Stimulated activated CD4-positive, alpha-beta T cell treated with anti-CD3 and anti-CD28 coated beads, TNF-alpha, amount 100 ng/mL, for 24 hours (primary cell): ENCODE data around the gene CBS.
"Not testable (repeated sequence)": the region's sequence is repeated elsewhere in the genome, so short reads cannot be mapped to it uniquely, and the experiment has no call there.

Source experiments
- DNase-seq, 3 experiments: peaks; one replicate each; pipeline ENCODE4 v3.0.0-alpha.2; 2020; ENCODE audit warnings: low read depth in 3 of 3

Gene CBS

GRCh38 chr21:43025636-43026180 lies 49.9 kb downstream of the CBS start:
- no peak for DNase-seq

DNA sequence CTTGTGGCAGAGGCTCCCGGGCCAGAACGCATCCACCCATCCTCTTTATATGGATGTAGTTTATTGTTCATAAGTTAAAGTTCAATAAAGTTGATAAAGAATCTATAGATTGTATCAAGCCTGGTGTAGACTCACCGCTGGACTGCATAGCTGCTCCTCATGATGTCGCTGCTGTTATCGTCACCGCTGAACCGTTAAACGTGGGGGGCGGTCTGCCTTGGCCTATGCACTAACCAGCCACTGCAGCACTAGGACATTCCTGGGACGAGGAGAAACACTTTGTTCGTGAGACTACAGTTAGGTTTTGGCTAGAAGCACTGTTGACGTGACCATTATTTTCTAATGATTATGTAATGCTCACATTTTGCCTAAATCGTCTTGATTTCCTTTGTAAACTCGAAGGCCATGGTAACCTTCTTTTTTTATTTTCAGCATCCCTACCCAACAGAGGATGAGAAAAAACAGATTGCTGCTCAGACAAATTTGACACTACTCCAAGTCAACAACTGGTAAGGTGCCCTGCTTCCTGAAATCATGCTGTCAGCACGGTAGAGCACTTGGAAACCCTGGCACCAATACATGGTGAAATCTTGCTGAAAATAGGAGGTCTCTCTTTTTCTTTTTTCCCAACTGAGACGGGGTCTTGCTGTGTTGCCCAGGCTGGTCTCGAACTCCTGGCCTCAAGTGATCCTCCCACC lies 51.0 kb downstream of the CBS start:
- no peak for DNase-seq

DNA sequence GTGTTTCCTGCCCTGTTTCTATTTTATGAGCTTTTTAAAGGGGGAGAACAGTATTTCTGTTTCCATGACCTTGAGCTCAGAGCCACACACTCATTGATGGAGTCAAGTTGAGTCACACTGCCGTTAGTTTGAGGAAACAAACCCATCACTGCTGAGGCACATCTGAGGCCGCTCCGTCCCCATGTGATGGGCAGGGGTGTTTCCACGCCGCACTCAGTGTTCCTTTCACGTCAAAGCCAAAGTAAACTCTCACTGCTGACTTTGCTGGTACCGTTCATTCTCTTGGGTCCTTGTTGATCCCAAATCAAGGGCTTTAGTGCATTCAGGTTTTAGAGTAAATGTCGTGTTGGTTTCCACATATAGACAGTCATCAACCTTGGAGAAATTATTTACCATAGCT lies 52.5 kb downstream of the CBS start:
- no peak for DNase-seq

GRCh38 chr21:43021756-43022600 lies 53.7 kb downstream of the CBS start:
- DNase-seq = no peak

DNA sequence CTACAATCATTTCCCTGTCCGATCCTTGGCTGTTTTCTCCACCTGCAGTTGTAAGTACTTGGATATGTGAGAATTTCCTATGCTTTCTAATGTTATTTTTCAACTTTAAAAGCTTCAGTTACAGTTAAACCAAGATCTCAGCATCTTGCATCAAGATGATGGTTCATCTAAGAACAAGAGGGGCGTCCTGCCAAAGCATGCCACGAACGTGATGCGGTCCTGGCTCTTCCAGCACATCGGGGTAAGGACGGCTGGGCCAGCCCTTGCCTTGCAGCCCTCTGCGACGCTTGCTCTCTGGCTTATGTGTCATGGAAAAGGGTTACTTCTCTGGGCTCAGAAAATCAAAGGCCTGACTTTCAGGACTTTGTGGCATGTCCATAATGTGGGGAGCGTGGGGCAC lies 54.4 kb downstream of the CBS start:
- DNase-seq = no peak

DNA sequence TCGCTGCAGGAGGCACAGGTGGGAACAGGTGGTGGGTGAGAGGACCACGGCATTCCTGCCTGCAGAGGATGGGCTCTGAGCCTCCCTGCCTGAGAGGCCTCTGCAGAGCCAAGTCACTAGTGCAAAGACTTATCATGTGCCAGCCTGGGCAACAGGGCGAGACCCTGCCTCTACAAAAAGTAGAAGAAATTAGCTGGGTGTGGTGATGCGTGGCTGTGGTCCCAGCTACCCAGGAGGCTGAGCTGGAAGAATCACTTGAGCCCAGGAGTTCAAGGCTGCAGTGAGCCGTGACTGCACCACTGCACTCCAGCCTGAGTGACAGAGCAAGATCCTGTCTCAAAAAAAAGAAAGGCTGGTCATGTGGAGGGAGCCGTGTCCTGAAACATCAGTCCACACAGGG lies 54.9 kb downstream of the CBS start:
- DNase-seq = no peak

- no peak for DNase-seq
Observed at GRCh38 chr21:43020177-43020576, 55.5 kb downstream of the CBS start.

- DNase-seq = no peak
Observed at GRCh38 chr21:43018519-43018918, 57.1 kb downstream of the CBS start.

DNA sequence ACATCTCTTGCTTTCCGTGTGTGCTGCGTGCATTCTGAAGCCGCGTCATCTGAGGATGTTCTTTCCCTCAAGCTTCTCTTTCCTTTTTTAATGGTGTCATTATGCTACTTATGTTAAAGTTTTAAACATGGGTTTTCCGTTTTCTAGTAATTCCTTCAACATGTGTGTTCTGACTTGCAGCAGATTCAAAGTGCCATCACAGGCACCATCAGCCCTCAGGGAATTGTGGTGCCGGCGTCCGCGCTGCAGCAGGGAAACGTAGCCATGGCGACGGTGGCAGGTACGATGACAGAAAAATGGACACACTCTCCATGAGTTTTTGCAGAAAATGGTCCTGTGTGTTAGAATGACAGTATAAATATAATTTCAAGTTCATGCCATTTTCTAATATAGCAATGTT lies 58.9 kb downstream of the CBS start:
- DNase-seq = no peak

DNA sequence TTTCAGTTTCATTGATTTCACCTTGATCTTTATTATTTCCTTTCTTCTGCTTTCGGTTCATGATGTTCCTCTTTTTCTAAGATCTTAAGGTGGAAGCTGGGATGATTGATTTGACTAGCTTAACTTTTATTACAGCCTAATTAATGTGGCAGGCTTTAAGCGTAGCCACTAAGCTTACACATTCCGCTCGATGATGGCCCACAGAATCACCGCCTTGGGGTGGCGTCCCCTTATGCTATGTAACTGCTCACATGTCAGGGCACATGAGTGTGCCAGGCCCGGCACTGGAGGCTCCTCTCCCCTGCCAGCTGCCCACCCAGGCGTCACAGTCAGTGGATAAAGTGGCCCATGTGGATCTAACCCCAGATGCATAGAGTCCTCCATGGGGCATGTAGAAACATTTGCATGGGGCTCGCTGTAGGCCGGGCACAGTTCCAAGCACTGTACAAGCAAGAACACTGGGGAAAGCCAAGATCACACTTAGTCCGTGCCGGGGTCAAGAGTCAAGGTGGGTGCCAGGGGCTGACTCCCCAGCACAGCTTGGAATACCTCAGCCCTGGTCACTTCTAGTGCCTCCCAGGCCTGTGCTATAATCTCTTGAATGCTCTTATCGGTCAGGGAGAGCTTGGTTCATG lies 59.6 kb downstream of the CBS start:
- no peak for DNase-seq

DNA sequence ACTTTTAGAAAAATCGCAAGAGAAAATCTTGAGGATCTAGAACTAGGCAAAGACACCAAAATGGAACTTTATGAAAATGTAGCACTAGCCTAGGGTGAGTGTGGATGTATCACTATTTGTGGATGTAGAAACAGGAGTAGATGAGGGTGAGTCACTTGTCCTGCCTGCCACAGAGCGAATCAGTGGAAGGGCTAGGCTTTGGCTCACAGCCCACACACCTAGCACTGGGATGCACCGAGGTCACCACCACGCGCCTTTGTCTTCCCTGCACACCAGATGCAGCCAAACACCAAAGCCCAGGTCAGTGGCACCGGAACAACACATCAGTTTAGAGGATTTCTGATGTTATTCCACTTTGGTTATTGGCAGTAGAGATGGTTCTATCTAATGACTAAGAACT lies 63.0 kb downstream of the CBS start:
- DNase-seq = no peak

DNA sequence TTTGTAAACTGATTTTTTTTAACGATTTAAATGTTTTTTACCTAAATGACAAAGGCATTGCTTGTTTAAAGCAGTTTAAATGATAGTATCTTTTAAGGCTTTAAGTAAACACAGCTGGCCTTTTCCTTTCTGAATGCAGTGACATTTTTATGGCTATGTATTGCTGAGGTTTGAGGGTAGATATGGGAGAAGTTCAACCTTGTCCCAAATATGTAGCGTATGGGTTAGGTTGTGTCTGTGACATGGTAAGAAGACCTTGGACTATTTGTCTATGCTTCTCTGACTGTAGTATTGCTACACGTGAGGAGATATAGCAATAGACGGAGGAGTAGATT lies 68.8 kb downstream of the CBS start:
- DNase-seq = no peak

- not testable (repeated sequence) for DNase-seq
Observed at GRCh38 chr21:43006051-43006873, 69.4 kb downstream of the CBS start.

DNA sequence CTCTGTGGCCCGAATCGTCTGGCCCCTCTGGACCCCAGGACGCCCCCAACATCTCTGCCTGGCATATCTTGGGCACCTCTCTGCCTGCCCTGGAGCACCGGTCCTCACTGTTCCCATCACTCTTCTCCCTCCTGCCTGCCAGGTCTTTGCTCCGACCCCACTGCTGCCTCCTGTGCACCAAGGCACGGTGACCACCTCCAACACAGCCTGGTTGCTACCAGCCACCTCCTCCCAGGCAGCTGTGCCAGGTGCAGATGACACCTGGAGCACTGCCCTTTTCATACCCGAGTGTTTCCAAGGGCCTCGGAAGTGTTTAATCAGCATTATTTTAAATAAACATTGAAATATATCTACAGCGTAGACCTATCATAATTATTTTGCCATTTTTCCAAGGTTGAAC lies 70.0 kb downstream of the CBS start:
- DNase-seq = no peak

DNA sequence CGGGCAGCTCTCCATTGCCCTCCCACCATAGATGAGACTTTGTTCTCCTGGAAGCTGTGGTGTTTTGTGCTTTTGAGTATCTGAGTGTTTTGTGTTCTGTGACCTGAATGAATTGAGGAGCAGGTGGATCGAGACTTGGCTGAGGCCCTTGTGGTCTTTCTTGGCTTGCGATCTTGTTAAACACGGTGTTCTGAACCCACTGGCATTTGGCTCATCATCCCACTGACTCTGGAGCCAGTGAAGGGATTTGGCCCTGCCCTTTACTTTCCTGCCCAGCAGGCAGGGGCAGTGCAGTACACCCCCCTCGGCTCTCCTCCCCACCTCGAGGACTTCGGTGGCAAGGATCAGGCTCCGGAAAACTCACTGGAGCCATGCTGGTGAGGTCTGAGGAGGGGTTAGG lies 70.7 kb downstream of the CBS start:
- no peak for DNase-seq
